ENCODE data around the gene TPPP3.

DNA sequence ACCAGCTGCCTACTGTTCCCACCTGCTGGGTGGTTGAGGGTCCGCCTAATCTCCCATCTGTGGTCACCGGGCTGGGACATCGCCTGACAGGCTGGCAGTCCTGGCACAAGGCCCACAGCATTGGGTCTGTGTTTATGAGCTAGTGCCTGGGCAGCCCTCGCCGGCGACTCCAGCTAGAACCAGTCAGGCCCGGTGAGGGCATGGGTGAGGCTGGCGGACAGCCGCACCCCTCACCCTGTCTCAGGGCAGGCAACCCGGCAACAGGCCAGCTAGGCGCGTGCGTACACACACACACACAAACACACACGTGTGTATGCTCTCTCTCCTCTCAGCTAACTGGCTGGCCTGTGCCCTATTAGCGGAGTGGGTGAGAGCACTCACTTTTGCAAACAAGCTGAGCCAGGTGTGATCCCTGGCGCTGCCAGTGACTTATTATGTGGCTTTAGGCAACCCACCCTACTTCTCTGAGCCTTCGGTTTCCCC lies 48.0 kb upstream of the TPPP3 start:
- TF ChIP-seq TAF1 (IDR thresholded peaks at IDR 0.05; ENCODE audit: low read depth, low read length): no peak
- no peak for TF ChIP-seq POLR2A (IDR thresholded peaks at IDR 0.05; ENCODE audit: low read depth, low read length)

Data from GM12891 (cell line).